Endothelial cell (in vitro differentiated cells): ENCODE results near the gene TACR3. TPM values are rescaled to one million over a fixed set of nuclear protein-coding genes. Genes with fewer than 3 reads are reported as not detected.
"Not testable (repeated sequence)": the region's sequence is repeated elsewhere in the genome, so short reads cannot be mapped to it uniquely, and the experiment has no call there.

Experiments
- DNase-seq: peaks from one replicate; pipeline ENCODE4 v3.0.0; 2021; ENCODE audit warnings: low spot score
- H3K27ac Mint-ChIP-seq: one replicate; pipeline ENCODE4 v1.8.0; 2021; ENCODE audit warnings: mixed read lengths, inconsistent platforms; ENCODE audit not compliant: unreplicated experiment
- H3K27me3 Mint-ChIP-seq: one replicate; pipeline ENCODE4 v1.8.0; 2021; ENCODE audit warnings: mild to moderate bottlenecking, moderate library complexity, mixed read lengths, inconsistent platforms; ENCODE audit not compliant: unreplicated experiment
- H3K36me3 Mint-ChIP-seq: one replicate; pipeline ENCODE4 v1.8.0; 2021; ENCODE audit warnings: mild to moderate bottlenecking, low read depth, mixed read lengths, inconsistent platforms; ENCODE audit not compliant: unreplicated experiment
- H3K4me1 Mint-ChIP-seq: one replicate; pipeline ENCODE4 v1.8.0; 2021; ENCODE audit warnings: mild to moderate bottlenecking, mixed read lengths, inconsistent platforms; ENCODE audit not compliant: unreplicated experiment
- H3K4me3 Mint-ChIP-seq: one replicate; pipeline ENCODE4 v1.8.0; 2021; ENCODE audit warnings: mild to moderate bottlenecking, mixed read lengths, inconsistent platforms; ENCODE audit not compliant: unreplicated experiment
- H3K9me3 Mint-ChIP-seq: one replicate; pipeline ENCODE4 v1.8.0; 2021; ENCODE audit warnings: mixed read lengths, inconsistent platforms; ENCODE audit not compliant: unreplicated experiment
- CTCF ChIP-seq: fragments of 200-600 bp; sonication (generic); IDR thresholded peaks from one replicate; pipeline ENCODE4 v1.5.0; 2021; ENCODE audit warnings: antibody characterized with exemption; ENCODE audit not compliant: unreplicated experiment
- total RNA-seq: library from RNA; stranded (reverse); fragmentation: NEBNext Ultra II Directional; extraction: Animal tissue kit (Norgen Biotek cat#: 25700); gene quantifications from one replicate; pipeline ENCODE4 v1.2.1, GENCODE V29; 2021; ENCODE audit not compliant: unreplicated experiment

Gene TACR3
- total RNA-seq, 1 donor from 2014 or later = 0.08 TPM

GRCh38 chr4:103591841-103592240 is 127.9 kb downstream of the TACR3 start:
- Mint-ChIP-seq H3K27me3 (no peaks in the 10 kb centered on the region), H3K4me3 (no peak overlapping the region), H3K4me1 (peaks cover 10% of the 10 kb centered on the region), H3K9me3 (no peaks in the 10 kb centered on the region), H3K36me3 (no peaks in the 10 kb centered on the region), H3K27ac (no peak overlapping the region)
- DNase-seq = no peak
- TF ChIP-seq CTCF = no peak

- DNase-seq = no peak
- Mint-ChIP-seq H3K4me1 (no peaks in the 10 kb centered on the region), H3K9me3 (no peaks in the 10 kb centered on the region), H3K27ac (no peak overlapping the region), H3K27me3 (peaks cover 1% of the 10 kb centered on the region), H3K4me3 (no peak overlapping the region), H3K36me3 (no peaks in the 10 kb centered on the region)
- no peak for TF ChIP-seq CTCF
Measured at GRCh38 chr4:103567591-103567990, 152.2 kb downstream of the TACR3 start.

GRCh38 chr4:103559178-103559577 is 160.6 kb downstream of the TACR3 start:
- H3K27me3 Mint-ChIP-seq, H3K4me3 Mint-ChIP-seq, H3K9me3 Mint-ChIP-seq, H3K36me3 Mint-ChIP-seq, DNase-seq, H3K4me1 Mint-ChIP-seq, H3K27ac Mint-ChIP-seq: not testable (repeated sequence)
